Measurements from ENCODE around the gene UVSSA. TPM values are rescaled to one million over a fixed set of nuclear protein-coding genes. Genes with fewer than 3 reads are reported as not detected.

UVSSA gene
- total and polyA plus RNA-seq, 9 of the 15 experiments (the other 6 are each of a cell fraction or from before 2014, with no cell fraction given) = 0.21 to 14.6 (median 3.3) TPM

DNA sequence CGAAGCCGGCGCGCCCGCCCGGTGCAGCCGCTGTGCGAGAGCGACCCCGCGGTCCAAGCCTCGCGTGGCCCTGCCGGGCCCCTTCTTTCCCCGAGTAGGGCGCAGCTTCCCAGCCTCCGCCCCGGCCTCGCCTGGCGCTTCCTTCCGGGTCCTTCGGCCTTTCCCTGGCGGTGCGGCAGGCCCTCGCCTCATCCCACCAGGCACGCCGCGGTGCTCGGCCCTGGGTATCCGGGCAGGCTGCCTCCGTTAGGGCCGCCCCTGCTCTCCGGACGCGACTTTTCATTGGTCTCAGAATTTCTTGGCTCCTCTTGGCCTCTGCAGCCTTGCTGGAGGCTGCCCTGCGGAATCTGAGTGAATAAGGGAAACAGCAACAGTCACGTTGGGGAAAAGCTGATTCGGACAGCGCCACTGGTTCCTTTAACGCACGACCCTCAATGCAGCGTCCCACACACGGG, 429 bp downstream of the UVSSA start (continued):
- TF ChIP-seq, protein P1, sequence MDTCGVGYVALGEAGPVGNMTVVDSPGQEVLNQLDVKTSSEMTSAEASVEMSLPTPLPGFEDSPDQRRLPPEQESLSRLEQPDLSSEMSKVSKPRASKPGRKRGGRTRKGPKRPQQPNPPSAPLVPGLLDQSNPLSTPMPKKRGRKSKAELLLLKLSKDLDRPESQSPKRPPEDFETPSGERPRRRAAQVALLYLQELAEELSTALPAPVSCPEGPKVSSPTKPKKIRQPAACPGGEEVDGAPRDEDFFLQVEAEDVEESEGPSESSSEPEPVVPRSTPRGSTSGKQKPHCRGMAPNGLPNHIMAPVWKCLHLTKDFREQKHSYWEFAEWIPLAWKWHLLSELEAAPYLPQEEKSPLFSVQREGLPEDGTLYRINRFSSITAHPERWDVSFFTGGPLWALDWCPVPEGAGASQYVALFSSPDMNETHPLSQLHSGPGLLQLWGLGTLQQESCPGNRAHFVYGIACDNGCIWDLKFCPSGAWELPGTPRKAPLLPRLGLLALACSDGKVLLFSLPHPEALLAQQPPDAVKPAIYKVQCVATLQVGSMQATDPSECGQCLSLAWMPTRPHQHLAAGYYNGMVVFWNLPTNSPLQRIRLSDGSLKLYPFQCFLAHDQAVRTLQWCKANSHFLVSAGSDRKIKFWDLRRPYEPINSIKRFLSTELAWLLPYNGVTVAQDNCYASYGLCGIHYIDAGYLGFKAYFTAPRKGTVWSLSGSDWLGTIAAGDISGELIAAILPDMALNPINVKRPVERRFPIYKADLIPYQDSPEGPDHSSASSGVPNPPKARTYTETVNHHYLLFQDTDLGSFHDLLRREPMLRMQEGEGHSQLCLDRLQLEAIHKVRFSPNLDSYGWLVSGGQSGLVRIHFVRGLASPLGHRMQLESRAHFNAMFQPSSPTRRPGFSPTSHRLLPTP (IDR thresholded peaks at IDR 0.05; ENCODE audit: borderline replicate concordance, extremely low read depth, insufficient read length) = no peak
- TF ChIP-seq L3MBTL2 (IDR thresholded peaks at IDR 0.05) (peak; percentile 90), CEBPG (CRISPR knock-in tag; IDR thresholded peaks at IDR 0.05) (0 out of 2 replicates have a peak, but pooled peaks have one; percentile 1), CEBPG (tag; conservative IDR thresholded peaks at IDR 0.05 in 1 of 2, IDR thresholded peaks at IDR 0.05 in 1 of 2) (no peak), CBX1 (IDR thresholded peaks at IDR 0.05; ENCODE audit: low read depth) (no peak), CHD2 (IDR thresholded peaks at IDR 0.05; ENCODE audit: low read depth, low read length) (peak; percentile 56; the same call in 1 of the 2 replicates), ILF3 (IDR thresholded peaks at IDR 0.05; ENCODE audit: borderline replicate concordance) (no peak), SAP30 (IDR thresholded peaks at IDR 0.05; ENCODE audit: borderline replicate concordance, insufficient read depth, low read depth, low read length, poor library complexity, severe bottlenecking) (peak; percentile 8), MTA3 (IDR thresholded peaks at IDR 0.05; ENCODE audit: borderline replicate concordance) (peak; percentile 66; the same call in 1 of the 2 replicates), BRD4 (IDR thresholded peaks at IDR 0.05) (peak; percentile 65; the same call in 1 of the 2 replicates), ZNF232 (CRISPR knock-in tag; IDR thresholded peaks at IDR 0.05) (no peak), CHD1 (IDR thresholded peaks at IDR 0.05; ENCODE audit: low read length) (peak; percentile 47), ZNF263 (CRISPR knock-in tag; IDR thresholded peaks at IDR 0.05; ENCODE audit: borderline replicate concordance) (peak; percentile 82), SIN3B (IDR thresholded peaks at IDR 0.05; ENCODE audit: low read depth) (peak; percentile 57; the same call in 1 of the 2 replicates), ZBTB7A (IDR thresholded peaks at IDR 0.05; ENCODE audit: borderline replicate concordance, control insufficient read depth, low read depth, low read length) (peak; percentile 73)
- TF ChIP-seq, protein P2, sequence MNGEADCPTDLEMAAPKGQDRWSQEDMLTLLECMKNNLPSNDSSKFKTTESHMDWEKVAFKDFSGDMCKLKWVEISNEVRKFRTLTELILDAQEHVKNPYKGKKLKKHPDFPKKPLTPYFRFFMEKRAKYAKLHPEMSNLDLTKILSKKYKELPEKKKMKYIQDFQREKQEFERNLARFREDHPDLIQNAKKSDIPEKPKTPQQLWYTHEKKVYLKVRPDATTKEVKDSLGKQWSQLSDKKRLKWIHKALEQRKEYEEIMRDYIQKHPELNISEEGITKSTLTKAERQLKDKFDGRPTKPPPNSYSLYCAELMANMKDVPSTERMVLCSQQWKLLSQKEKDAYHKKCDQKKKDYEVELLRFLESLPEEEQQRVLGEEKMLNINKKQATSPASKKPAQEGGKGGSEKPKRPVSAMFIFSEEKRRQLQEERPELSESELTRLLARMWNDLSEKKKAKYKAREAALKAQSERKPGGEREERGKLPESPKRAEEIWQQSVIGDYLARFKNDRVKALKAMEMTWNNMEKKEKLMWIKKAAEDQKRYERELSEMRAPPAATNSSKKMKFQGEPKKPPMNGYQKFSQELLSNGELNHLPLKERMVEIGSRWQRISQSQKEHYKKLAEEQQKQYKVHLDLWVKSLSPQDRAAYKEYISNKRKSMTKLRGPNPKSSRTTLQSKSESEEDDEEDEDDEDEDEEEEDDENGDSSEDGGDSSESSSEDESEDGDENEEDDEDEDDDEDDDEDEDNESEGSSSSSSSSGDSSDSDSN (IDR thresholded peaks at IDR 0.05; ENCODE audit: borderline replicate concordance in 1 of 2, low read depth in 2 of 2, low read length in 2 of 2) = peak; percentile 90 to 93
- TF ChIP-seq, protein P3, sequence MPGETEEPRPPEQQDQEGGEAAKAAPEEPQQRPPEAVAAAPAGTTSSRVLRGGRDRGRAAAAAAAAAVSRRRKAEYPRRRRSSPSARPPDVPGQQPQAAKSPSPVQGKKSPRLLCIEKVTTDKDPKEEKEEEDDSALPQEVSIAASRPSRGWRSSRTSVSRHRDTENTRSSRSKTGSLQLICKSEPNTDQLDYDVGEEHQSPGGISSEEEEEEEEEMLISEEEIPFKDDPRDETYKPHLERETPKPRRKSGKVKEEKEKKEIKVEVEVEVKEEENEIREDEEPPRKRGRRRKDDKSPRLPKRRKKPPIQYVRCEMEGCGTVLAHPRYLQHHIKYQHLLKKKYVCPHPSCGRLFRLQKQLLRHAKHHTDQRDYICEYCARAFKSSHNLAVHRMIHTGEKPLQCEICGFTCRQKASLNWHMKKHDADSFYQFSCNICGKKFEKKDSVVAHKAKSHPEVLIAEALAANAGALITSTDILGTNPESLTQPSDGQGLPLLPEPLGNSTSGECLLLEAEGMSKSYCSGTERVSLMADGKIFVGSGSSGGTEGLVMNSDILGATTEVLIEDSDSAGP (CRISPR knock-in tag; IDR thresholded peaks at IDR 0.05) = no peak
- TF ChIP-seq, protein P4, sequence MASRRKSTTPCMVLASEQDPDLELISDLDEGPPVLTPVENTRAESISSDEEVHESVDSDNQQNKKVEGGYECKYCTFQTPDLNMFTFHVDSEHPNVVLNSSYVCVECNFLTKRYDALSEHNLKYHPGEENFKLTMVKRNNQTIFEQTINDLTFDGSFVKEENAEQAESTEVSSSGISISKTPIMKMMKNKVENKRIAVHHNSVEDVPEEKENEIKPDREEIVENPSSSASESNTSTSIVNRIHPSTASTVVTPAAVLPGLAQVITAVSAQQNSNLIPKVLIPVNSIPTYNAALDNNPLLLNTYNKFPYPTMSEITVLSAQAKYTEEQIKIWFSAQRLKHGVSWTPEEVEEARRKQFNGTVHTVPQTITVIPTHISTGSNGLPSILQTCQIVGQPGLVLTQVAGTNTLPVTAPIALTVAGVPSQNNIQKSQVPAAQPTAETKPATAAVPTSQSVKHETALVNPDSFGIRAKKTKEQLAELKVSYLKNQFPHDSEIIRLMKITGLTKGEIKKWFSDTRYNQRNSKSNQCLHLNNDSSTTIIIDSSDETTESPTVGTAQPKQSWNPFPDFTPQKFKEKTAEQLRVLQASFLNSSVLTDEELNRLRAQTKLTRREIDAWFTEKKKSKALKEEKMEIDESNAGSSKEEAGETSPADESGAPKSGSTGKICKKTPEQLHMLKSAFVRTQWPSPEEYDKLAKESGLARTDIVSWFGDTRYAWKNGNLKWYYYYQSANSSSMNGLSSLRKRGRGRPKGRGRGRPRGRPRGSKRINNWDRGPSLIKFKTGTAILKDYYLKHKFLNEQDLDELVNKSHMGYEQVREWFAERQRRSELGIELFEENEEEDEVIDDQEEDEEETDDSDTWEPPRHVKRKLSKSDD (conservative IDR thresholded peaks at IDR 0.05; ENCODE audit: low read length) = no peak

Data from K562 (cell line).